ENCODE results near the gene FHL2. TPM values are rescaled to one million over a fixed set of nuclear protein-coding genes. Genes with fewer than 3 reads are reported as not detected.
A peak's percentile ranks its signal among the peaks of the same experiment; 100 is the strongest.

The FHL2 gene
- total and polyA plus RNA-seq, 9 of the 15 experiments (the other 6 are each of a cell fraction or from before 2014, with no cell fraction given) = 7.5 to 33.1 (median 23.9) TPM

- TF ChIP-seq ID3 (CRISPR knock-in tag; IDR thresholded peaks at IDR 0.05) = no peak
- no peak for TF ChIP-seq ID3 (tag; IDR thresholded peaks at IDR 0.05)
- no peak for TF ChIP-seq CC2D1A (IDR thresholded peaks at IDR 0.05)
- peak; percentile 73; the same call in 1 of the 2 replicates for TF ChIP-seq CBX1 (IDR thresholded peaks at IDR 0.05; ENCODE audit: low read depth)
- TF ChIP-seq, protein P1, sequence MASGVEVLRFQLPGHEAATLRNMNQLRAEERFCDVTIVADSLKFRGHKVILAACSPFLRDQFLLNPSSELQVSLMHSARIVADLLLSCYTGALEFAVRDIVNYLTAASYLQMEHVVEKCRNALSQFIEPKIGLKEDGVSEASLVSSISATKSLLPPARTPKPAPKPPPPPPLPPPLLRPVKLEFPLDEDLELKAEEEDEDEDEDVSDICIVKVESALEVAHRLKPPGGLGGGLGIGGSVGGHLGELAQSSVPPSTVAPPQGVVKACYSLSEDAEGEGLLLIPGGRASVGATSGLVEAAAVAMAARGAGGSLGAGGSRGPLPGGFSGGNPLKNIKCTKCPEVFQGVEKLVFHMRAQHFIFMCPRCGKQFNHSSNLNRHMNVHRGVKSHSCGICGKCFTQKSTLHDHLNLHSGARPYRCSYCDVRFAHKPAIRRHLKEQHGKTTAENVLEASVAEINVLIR (CRISPR knock-in tag; IDR thresholded peaks at IDR 0.05) = no peak
- TF ChIP-seq ZNF780A (CRISPR knock-in tag; IDR thresholded peaks at IDR 0.05) = no peak
- no peak for TF ChIP-seq CREB5 (CRISPR knock-in tag; IDR thresholded peaks at IDR 0.05)
- no peak for TF ChIP-seq NFIX (CRISPR knock-in tag; IDR thresholded peaks at IDR 0.05; ENCODE audit: low read depth)
- TF ChIP-seq NCOA1 (IDR thresholded peaks at IDR 0.05; ENCODE audit: low read depth) = peak; percentile 15; the same call in 1 of the 2 replicates
- no peak for TF ChIP-seq ZNF318 (IDR thresholded peaks at IDR 0.05; ENCODE audit: borderline replicate concordance in 1 of 2, low read depth in 1 of 2)
- TF ChIP-seq HDAC8 (tag; IDR thresholded peaks at IDR 0.05) = no peak
- TF ChIP-seq EP400 (IDR thresholded peaks at IDR 0.05) = peak; percentile 14; the same call in 1 of the 2 replicates
- TF ChIP-seq FIP1L1 (IDR thresholded peaks at IDR 0.05; ENCODE audit: low read depth, low read length, poor library complexity, severe bottlenecking) = no peak
- no peak for TF ChIP-seq BRCA1 (IDR thresholded peaks at IDR 0.05)
- TF ChIP-seq BRCA1 (CRISPR knock-in tag; IDR thresholded peaks at IDR 0.05) = no peak
- TF ChIP-seq ZNF316 (IDR thresholded peaks at IDR 0.05) = peak; percentile 3; the same call in 1 of the 2 replicates
These were observed 70.3 kb downstream of the FHL2 start (continued) for GRCh38 chr2:105328281-105329196.
